T47D (cell line): ENCODE data around the gene NHSL2.

Experiments
- DNase-seq, 2 experiments: peaks; one replicate each; pipeline versions ENCODE4 v3.0.0 to v3.0.0-alpha.2; 2011 to 2012; ENCODE audit warnings: low read depth in 1 of 2, low spot score in 1 of 2
- JUND ChIP-seq: IDR thresholded peaks from 2 replicates; pipeline ENCODE4 v1.6.1; 2012; ENCODE audit warnings: low read depth
- in situ Hi-C: cut with HindIII; loops from 2 replicates; pipeline ENCODE4 v1.10.0; 2016; ENCODE audit warnings: low sequenced_read_pairs, low pct_unique_long_range_greater_than_20kb

NHSL2 gene

DNA sequence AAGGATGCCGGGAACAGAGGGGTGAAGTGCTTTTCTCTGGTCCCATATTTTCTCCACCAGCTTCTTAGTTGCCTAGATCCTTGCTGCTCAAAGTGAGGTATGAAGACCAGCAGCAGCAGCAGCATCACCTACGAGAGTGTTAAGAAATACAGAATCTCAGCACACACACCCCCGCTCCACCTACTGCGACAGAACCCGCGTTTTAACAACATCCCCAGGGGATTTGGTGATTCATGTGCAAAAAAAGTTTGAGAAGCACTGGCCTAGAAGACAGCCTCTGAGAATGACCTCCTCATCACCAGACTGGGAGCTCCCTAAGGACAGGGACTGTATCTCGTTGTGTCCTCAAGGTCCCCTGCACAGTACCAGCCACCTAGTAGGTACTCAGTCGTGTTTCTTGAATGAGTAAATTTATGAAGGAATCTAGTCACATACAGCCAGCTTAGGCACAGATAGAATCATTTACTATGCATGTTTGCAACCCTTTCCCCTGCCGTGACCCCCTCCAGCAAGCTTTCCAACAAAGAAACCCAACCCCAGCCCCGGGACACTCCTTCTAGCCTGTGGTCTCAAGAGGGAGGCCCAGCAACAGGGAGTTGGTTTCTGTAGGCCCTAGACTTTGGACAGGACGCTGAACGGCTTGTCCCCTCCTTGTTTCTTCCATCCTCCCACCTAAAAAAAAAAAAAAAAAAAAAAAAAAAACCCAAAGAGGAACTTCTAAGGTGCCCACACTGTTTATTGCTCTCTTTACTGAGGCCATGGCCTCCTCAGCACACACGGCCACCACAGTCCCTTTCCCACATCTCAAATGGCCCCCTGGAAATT is 199.6 kb downstream of the NHSL2 start:
- no peak for TF ChIP-seq JUND
- in situ Hi-C loops, result no loop called here
- no peak for DNase-seq

DNA sequence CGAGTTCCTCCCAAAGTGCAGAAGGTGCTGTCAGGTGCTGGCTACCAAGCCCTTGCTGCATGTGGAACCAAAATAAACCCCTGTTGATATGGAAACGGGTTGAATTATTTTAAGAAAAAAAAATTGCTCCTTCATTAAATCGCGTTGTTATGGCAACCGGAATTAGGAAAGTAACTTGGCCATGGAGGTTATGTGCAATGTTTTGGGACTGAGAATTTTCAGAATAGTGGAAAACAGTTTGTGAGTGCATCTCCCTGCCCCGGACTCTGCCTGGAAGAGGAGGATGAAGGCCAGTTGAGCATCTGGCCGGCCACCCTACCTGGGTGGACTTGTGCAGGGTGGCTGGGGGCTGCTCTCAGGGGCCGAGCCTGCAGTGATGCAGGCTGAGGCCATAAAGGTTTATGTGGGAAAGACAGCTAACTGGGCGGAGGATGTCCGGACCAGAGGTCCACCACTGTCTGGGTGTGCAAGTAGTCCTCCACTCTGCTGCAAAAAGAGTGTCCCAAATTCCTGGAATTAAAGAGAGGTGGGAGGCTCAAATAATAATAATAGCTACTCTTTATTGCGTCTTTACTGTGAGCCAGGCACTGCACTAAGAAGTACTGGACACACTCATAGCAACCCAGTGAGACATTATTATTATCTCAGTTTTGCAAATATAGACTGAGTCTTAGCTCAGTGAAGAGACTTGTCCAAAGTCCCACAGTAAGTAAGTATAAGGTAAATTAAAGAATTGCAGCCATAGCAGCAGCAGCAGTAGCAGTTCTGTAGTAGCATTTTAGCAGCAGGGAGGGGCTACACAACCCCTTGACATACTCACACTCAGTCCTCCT is 200.4 kb downstream of the NHSL2 start:
- in situ Hi-C loops, result no loop called here
- TF ChIP-seq JUND, result no peak
- no peak for DNase-seq

DNA sequence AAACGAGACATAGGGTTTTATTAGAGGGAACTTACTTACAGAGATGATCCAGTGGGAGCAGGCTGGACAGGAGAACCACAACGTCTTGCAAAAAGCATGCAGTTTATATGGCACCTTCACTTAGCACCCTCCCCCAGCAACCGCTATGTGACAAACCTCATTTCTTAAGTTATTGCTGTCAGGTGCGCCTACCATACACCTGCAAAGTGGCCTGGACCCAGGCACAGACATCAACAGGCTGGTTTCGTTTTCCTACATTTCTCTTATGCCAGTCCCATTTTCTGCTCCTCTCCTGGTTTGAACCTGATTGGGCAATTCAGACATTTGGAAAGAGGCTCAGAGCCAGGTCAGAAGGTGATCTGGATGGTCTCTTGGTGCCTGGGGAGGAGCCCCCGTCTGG is 202.8 kb downstream of the NHSL2 start:
- in situ Hi-C loops, result no loop called here
- no peak for DNase-seq
- no peak for TF ChIP-seq JUND

DNA sequence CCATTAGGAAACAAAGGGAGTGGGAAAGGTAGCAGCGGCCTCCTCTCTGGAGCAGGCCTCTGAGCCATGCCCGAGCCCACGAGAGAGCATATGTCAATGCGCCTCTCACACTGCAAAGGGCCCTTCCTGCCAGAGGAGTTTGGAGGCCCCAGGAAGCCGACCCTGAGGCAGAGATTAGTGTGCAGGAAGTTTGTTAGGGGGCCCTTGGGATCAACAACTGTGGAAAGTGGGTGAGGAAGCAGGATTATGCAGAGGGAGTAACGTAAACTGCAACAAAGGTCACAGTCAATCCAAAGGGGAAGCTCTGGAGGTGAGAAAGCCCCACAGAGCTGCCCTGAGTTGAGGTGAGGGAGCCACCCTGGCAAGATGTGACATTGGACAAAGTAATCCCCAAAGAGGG is 203.7 kb downstream of the NHSL2 start:
- no peak for DNase-seq
- in situ Hi-C loops, result no loop called here
- no peak for TF ChIP-seq JUND

DNA sequence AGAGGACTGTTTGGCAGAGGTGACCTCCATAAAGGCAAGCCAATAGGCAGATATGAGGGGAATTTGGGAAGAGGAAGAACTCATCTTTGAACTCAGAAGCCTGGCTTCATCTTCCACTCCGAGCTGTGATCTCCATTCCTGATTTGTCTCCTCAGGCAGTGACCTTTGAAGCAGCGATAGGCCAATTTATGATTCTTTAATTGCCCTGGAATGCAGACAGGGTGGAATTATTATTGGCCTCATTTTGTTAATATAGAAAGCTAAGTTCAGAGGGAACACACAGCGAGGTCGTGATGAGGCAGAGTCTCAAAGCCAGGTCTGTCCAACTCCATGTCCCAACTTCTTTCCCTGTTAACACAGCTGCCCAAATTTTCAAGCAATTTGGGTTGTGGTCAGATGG is 204.2 kb downstream of the NHSL2 start:
- in situ Hi-C loops, result no loop called here
- DNase-seq, result no peak
- no peak for TF ChIP-seq JUND

DNA sequence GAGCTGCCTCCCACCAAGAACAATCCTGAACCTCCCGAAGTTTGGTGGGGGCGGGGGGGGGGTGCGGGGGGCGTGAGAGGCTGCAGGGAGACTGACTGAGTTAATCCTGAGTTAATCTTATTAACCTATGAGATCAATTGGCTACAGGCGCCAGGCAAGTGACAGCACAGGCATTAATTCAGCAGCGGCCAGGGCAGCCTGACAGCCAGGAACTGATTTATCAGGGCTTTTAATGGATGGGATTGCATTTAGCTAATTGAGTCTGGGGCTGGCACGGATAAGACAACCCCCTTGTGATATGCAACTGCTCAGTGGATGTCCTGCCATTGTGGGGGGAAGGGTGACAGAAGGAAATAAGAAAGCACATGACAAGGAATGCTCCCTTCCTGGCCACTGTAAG is 204.7 kb downstream of the NHSL2 start:
- no peak for TF ChIP-seq JUND
- in situ Hi-C loops, result no loop called here
- DNase-seq, result no peak

DNA sequence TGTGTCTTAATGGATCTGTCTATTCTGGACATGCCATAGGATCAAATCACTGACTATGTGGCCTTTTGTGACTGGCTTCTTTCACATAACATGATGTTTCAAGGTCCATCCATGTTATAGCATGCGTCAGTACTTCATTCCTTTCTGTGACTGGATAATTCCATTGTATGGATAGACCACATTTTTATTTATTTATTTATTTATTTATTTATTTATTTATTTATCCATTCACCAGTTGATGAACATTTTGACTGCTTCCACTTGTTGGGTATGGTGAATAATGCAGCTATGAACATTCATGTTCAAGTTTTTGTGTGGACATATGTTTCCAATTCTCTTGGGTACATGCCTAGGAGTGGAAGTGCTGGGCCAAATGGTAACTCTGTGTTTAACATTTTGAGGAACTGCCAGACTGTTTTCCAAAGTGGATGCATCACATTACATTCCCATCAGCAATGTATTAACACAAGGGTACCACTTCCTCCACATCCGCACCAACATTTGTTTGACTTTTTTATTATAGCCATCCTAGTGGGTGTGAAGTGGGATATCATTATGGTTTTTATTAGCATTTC is 207.1 kb downstream of the NHSL2 start:
- no peak for TF ChIP-seq JUND
- DNase-seq, result no peak
- in situ Hi-C loops, result no loop called here

DNA sequence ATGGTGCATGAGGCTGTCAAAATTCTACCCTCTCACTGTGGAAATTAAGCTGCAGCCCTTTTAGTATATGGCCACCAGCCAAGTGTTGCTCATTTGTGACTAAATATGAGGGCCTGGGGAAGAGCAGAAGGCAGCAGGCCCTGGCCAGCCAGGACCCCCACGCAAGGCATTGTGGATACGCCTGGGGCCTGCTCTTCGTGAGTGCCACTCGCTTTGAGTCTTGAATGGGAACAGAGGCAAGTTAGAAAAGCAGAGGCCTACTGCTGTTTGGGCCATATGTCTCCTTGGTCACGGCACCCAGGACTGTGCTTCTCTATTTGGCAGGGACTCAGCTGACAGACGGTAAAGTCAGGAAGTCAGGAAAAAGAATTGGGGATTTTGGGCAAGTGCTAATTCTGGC is 210.2 kb downstream of the NHSL2 start:
- in situ Hi-C loops, result no loop called here
- DNase-seq, result no peak
- no peak for TF ChIP-seq JUND

DNA sequence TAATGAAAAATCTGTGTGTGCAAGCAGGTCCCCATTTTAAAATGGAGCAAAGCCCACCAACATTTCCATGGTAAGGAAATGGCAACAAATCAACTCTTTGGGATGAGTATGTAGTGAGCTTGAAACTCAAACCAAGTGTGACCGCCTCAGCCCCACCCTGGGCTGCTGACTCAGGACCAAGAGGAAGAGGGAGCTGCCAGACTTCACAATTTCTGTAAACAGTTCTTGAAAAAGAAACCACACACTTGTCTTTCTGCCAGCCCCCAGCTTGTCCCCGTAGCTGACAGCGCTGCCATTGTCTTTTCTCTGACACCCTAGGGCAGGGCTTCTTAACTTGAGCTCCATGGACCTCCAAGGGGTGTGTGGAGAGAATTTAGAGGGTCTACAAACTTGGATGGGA is 210.7 kb downstream of the NHSL2 start:
- TF ChIP-seq JUND, result no peak
- DNase-seq, result no peak
- in situ Hi-C loops, result no loop called here

DNA sequence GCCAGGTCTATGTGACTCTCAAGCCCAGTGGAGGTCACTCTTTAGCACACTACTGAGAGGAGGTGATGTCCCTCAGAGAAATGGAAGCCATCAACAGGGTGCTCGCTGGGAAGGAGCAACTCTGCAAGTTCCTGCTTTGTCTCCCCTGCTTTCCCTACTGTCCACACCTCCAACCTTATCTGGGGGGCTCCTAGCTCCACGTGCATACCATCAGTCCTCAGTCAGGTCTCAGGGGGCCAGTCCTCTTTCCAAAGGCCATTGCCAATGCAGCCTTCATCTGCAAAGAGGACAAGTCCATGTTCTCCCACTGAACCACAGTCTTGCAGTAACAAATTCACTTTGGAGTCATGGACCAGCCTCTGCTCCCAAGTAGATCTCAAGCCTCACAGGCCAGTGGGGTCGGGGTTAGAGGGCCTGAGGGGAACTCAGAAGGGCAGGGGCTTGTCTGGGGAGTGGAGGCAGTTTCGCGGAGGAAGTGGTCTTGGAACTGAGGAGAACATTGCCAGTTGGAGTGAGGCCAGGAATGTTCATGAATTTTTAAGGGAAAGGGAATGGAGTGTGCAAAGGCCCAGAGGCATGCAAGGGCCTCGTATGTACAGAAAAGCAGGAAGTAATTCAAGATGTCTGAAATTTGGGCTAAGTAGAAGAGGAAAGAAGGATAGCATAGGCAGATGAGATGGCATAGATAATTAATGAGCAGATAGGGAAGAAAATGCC is 212.1 kb downstream of the NHSL2 start:
- TF ChIP-seq JUND, result no peak
- DNase-seq, result no peak
- in situ Hi-C loops, result no loop called here

DNA sequence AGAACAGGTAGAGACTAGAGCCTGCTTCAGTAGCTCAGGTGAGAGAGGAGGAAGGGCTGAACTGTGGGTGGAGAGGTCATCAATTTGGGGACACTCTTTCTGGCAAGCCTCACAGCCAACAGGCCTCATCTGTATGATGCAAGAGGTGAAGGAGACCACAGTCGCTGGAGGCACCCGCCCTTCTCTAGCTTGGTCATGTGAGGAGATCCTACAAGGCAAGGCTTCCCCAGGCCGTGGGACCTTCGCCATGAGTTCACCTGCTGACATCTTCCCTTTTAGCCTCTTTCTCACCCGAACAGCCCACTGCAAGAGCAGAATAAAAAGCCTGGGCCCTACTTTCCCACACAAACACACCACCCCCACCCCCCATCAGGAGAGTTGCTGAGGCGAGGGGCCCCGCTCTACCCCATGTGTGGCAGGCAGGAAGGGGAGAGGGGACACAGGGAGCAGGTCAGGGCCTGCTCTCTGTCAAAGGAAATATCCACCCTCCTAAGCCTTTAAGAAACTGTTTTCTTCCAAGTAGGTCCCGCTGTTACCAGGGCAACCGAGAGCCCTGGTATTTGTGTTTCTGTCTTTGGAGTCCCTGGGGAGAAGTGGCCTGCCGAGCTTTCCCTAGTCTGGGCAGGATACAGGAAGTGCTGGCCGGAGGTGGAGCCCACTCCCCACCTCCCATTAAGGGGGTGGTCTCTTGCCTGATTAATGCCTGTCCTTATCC is 213.0 kb downstream of the NHSL2 start:
- in situ Hi-C loops, result no loop called here
- DNase-seq, result no peak
- no peak for TF ChIP-seq JUND

DNA sequence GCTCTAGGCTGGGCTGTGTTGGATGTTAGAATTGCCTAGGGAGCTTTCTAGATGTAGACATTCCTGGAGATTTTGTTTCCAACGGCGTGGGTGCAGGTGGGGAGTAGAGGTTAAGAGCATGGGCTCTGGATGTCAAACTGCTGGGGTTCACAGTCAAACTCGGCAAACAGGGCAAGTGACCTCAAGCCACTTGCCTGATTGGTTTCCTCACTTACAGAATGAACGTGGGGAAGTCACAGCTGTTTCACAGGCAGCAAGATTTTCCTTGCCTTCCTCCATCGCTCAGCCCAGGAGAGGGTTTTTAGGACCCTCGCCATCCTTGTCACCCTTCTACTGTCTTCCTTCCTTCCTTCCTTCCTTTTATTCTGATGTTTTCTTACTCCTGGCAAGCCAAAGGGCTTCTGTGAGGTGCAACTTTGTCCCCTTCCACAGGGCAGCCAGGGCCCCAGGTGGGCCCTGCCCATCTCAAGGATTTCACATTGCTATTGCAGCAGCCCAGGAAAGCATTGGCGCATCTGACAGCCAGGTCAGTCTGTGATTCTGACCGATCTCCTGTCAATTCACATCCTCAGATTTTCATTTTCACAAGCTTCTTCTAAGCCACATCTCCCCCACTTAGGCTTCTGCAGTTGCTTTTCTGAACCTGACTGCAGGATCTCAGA is 214.0 kb downstream of the NHSL2 start:
- DNase-seq, result no peak
- no peak for TF ChIP-seq JUND
- in situ Hi-C loops, result no loop called here
